Raji (cell line): ENCODE results near the gene CTBP2.

ENCODE experiments used
- POLR2A ChIP-seq: IDR thresholded peaks from 2 replicates; pipeline ENCODE4 v1.6.1; 2011; ENCODE audit warnings: low read depth, low read length, control low read depth; ENCODE audit not compliant: insufficient read depth

The CTBP2 gene

DNA sequence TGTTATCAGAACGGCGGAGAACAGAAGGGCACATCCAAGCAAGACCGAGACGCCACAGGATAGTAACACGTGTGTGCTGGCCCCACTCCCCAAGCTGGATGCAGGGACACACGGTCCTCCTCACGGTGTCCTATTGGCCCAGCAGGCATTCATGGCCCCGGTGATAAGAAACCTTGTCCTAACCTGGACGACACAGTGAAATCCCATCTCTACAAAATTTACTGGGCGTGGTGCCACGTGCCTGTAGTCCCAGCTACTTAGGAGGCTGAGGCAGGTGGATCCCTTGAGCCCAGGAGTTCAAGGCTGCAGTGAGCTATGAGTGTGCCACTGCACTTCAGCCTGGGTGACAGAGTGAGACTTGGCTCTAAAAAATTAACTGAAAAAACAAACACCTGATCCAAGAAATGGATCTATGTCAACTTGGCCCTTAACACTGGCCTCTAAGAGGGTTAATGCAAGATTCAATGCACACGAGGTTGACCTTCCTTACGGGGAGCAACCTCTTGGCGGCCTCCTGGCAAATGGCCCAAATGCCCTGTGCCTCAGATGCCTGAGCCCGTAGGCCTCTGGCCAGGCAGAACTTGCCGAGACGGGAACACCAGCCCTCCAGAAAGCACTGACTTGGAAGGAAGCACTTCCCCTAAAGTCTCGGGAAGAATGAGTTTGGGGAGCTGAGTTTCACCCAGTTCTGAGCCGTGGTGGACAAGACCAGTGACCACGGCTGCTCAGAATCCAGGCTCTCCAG lies 146.1 kb downstream of the CTBP2 start:
- TF ChIP-seq POLR2A = no peak

DNA sequence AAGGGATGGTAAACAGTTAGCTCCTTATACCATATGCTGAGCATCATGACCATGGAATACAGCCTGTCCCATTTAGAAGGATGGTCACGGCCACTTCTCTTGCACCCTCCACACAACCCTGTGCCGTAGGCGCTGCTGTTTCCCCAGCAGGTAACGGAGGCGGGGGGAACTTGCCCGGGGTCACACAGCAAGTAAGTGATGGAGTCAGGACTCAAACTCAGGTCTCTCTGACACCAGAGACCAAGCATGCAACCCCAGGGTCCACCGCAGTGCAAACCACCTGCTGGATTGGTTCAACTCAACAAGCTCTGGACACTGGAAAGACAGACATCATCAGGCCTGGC lies 146.9 kb downstream of the CTBP2 start:
- no peak for TF ChIP-seq POLR2A

DNA sequence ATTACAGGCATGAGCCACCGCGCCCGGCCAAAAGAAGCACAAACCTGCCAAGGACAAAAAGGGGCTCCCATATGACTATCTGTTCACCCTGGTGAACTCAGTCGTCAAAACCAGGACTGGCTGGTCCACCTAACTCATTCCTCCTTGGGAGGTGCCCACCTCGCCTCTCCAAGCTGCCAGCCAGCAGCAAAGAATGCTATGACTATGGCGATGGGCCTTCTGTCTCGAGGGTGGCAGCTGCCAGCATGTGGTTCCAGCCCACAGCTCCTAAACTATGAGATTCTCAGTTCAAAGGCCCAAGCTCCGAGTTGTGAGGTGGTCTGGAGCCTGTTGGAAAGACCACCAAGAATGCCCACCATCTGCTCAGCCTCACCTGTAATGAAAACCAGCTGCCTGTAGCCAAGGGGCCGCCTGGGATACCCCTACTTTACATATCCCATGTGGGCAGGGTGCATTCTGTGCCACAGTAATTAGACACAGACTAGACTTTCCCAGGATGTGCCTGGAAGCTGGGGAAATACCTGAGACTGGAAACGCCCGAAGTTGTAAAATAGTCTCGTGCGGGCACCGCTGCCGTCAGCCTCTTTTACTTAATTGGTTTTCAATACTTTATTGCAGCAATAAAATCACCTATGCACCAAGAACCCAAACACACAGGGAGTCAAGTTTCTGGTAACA lies 147.4 kb downstream of the CTBP2 start:
- TF ChIP-seq POLR2A = no peak

DNA sequence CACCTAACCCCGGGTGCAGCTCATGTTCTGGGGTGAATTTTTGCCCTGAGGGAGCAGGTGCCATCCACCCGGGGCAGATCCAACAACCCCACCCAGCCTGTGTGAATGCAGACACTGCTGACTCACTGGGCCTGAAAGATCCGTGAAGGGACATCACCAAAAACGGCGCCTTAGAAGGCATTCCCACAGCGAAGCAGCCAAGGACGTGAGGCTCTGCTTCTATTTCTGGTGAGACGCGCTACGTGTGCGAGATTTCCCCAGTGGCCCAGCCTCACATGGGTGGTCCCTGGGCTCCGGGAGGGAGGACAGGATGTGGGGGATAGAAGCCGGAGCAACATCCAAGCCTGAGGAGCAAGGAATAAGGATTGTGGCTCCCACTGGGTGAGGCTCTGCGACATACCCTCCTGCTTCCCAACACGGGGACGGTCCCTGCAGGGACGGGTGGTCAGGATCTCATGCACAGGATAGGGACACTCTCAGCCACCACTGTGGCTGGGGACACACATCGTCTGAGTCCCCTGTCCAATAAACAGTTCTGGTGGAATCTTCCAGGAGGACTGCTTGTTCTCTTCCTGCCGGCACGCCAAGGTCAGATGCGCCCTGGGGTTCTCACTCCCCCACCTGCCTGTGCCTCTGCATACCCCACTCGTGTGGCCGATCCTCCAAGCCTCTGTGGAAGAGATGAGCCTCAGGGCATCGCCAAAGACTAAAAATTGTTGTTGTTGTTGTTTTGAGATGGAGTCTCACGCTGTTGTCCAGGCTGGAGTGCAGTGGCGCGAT lies 148.2 kb downstream of the CTBP2 start:
- no peak for TF ChIP-seq POLR2A

DNA sequence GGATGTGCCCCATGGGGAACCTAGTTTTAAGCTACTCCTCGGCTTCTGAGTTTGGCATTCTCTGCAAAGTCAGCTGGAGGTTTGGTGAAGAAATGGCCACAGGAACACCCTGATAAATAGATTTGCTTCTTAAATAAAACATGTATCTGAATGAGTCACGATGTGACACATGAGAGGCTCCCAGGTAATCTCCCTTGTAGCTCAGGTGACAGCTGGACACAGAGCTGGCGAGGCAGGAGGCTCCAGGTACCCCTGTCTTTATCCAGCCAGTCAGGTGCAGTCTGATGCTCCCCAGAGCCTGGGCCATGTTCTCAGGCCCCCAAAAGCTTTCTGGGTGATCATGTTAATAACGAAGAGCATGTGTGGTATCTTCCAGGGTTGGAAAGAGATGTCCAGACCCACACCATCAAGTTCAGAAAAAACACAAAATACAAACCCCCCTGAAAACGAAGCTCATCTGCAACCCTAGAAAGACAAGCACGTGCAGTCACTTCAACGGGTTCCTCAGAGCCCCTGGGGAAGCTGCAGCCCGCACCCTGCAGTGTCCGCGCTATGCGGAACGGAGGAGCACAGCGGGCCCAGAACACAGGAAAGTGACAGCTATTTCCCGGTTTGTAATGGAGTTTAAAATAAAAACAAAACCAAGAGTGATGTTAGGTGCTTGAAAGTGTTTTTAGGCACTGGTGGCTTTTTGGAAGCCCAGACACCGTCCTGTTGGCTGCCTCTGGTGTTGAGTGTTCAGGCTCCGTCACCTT lies 149.0 kb downstream of the CTBP2 start:
- no peak for TF ChIP-seq POLR2A

DNA sequence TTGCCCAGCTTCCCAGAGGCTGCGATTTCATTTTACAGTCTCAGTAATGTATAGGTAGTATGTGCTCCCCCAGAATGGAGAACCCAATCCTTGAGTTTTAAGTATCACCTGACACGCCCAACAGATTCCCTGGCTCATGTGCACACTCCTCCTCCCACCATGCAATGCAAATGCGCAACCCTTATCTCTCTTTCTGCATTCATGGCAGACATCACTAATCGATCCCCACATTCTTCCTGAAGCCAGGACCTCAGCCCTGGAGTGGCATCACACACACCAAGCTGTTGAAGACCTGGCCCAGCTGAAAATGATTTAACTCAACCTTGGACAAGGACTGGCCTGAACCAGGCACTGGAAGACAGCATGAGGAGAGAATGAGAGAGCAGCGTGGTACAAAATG lies 150.0 kb downstream of the CTBP2 start:
- no peak for TF ChIP-seq POLR2A

DNA sequence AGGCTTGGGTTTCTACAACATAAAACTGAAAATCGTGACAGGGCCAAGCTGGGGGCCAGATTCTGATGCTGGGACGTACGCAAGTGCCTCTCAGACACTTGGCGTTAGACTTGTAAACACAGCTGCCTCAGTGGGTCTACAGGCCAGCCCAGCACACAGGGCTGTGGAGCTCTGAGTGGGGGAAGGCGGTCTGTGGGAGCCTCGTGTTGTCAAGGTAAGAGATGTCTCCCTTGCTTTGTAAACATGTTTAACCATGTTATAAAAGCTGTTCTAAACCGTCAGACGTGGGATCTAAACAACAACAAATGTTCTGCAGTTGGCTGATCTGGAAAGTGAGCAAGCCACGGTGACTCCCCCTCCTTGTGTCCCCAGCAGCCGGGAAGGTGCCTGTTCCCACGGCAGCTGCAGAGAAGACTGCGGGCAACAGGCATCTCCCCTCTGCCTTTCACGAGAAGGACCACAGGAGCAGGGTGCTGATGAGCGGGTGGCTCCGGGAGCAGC lies 150.7 kb downstream of the CTBP2 start:
- no peak for TF ChIP-seq POLR2A

DNA sequence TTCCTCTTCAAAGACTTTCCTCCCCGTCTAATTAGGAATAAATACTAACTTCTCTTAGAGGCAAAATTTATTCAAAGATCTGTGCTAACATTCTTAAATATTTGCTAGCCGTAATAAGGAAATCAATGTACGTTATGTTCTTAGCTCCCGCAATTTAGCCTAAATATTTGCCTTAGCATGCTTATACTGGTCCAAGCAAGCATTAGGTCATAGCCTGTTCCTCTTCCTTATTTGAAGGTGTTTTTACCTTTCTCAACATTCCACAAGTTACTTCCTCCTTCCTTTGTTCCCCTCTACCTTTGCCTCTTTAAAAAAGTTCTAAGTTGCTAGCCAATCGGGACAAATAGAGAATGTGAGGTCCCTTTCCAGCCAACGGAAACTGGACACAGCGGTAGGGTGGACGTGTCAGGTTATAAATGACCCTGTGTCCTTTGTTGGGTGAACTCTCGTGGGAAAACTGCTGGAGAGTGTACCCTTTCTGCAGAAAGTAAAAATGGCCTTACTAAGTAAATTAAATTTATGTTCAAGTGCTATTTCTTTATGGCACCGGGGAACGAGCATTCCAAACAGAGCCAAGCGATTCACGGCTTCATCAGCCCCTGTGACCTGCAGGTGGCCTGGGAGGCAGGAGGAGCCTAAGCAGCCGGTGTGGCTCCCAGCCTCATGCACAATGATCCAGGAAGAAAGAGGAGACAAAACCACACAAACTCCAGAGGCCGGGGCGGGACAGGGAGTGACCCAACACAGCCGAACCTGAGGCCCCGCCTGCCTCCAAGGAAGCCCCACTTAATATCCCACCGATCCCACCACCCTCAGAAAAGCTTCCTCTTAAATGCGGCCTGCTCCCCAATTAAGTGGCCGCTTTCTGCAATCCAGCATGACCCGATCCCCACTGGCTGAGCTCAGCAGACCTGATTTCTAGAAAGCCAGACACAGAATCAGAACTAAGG lies 151.4 kb downstream of the CTBP2 start:
- TF ChIP-seq POLR2A = no peak

DNA sequence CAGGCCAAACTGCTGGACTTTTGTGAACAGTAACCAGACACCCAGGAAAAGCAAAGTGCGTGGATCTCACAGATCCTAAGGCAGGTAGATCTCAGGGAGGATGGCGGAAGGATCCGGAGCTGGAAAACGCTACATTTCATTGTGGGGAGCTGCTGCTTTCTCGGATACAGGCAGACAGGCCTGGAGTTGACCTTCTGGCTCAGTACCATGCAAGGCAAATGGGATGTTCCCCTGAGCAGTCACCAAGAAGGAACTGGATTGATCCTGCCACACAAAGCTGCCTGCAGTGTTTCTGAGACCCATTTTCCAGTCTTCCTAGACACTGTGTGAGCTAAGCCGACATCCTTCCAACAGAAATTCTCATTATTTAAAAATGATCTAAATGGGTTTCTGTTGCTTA lies 152.9 kb downstream of the CTBP2 start:
- no peak for TF ChIP-seq POLR2A

DNA sequence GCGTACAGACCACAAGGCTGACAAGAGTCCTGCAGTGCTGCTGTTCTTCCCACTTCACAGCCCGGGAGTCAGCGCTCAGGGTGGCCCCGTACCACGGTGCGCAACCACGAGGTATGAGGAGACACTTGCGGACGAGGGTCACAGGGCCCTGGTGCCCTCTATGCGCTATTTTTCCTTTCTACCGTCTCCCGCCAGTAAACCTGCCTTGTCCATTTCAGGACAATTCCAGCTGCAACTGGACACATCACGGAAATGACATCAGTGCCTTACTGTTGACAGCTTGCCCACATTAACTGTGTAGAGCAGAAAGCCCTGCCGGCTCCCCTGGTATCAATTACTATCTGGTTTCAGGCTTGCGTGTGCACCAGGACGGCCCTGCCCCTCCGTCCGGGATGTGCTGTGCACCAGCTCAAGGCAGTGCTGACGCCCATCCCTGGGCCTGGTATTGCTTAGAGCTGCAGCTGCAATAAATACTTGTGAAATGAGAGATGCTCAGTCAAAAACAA lies 153.4 kb downstream of the CTBP2 start:
- no peak for TF ChIP-seq POLR2A

DNA sequence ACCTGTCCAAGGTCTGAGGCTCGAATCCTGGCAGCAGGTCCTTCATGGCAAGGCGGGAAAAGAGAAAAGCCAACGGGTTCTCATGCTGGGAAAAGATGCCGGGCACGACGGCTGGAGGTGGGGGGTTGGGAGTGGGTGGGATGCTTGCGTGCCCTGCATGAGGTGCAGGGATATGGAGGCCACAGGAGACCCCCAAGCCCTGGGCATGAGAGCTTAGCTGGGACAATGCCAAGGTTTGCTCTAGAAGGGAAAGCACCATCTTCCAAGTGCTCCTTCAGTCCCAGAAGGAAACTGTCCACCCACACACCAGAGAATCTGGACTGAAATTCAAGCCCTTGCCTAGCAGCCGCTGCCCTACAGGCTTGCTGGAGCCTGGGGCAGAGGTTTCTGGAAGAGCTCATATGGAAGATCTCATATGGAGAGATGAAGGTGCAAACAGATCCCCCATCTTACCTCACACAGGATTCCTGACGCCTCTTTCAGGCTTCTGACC lies 154.1 kb downstream of the CTBP2 start:
- TF ChIP-seq POLR2A = no peak

DNA sequence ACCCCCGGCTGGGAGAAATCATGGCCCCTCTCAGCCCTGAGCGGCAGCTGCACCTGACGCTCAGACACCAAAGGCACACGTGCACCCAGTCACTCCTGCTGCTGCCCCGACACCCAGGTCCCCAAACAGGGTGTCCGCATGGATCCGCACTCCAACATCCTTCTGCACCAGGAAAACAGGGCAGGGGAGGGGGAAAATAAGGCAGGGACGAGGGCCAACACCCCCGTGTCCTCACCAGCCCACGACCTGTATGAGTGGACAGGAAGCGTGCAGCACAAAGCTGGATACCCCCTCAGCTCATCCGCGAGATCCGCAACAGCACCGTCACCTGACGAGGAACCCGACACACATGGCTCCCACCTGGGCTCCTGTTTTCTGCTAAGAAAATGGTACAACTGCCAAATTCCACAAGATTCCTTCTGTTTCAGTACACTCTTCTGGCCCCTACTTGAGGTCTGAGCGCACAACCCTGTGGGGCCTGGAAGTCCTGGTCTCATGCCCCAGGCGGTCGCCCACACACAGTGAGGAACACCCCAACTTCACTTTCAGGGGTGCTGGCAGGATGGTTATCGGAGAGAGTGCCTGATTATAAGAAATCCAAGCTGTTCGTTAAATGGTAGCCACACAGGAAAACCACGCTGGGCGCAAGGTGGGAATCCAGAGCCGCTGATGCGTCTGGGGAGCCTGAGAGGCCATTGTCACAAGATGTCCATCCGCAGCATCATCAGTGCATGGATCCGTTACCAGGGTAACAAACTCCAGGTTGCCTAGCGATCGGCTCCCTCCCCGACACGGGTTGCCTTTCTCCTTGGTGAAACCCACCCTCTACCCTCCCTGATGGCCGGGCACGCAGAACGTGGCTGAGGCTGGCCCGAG lies 154.8 kb downstream of the CTBP2 start:
- TF ChIP-seq POLR2A = no peak
